ENCODE measurements around the gene MTUS2. TPM values are rescaled to one million over a fixed set of nuclear protein-coding genes. Genes with fewer than 3 reads are reported as not detected.

The MTUS2 gene
- 0.52 TPM for polyA plus RNA-seq (ENCODE audit: insufficient read length)
- long read RNA-seq, donor 1: 0 reads
- long read RNA-seq, donor 2: 0 reads
- long read RNA-seq, donor 3: 0 reads
- long read RNA-seq, donor 4: 0 reads
- long read RNA-seq, donor 5: 0 reads
- long read RNA-seq, donor 6: 0 reads
- long read RNA-seq, donor 7: 0 reads
- long read RNA-seq, donor 8: 0 reads

DNA sequence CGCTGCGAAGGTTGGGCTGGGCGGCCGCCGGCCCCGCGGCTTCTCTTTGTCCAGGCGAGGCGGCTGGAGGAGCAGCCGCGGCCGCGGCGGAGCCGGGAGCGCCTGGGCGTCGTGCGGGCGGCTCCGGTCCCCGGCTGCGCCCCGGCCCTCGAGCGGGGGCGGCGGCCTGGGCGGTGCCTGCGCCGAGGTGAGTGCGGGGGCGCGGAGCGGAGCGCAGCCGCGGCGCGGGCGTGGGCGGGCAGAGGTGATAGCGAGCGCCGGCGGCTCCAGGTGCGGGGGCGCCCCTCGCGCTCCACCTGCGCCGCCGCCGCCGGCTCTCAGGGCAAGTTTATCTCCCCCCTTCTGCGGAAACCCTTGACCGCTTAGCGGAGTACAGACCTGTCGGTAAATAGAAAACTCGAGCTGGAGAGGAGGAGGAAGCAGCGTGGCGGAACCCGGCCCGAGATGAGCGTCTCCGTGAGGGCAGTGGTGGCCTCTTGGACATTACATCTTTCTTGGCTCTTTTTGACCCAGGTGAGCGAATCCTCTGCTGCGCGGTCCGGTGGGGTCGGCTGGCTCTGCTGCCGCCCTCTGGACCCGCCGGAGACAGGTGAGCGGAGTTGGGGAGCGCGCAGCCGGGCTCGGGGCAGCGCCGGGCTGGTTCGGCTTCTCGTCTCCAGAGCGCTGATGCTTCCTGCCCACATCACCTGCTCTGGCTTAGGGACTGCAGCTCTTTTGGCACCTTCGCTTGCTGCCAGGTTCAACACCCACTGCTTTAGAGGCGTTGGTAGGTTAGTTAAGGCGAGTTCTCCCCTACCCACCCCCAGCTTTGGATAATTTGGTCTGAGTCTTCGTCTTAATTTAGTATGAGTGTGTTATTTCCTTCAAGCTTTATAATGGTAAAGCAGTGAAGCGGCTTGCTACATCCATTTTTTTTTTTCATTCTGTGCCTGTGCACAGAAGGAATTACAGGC lies at the start of gene MTUS2:
TSS of gene MTUS2 (plus strand) at position 241 of the 953 bp plus-strand sequence.
- DNase-seq: no peak

DNA sequence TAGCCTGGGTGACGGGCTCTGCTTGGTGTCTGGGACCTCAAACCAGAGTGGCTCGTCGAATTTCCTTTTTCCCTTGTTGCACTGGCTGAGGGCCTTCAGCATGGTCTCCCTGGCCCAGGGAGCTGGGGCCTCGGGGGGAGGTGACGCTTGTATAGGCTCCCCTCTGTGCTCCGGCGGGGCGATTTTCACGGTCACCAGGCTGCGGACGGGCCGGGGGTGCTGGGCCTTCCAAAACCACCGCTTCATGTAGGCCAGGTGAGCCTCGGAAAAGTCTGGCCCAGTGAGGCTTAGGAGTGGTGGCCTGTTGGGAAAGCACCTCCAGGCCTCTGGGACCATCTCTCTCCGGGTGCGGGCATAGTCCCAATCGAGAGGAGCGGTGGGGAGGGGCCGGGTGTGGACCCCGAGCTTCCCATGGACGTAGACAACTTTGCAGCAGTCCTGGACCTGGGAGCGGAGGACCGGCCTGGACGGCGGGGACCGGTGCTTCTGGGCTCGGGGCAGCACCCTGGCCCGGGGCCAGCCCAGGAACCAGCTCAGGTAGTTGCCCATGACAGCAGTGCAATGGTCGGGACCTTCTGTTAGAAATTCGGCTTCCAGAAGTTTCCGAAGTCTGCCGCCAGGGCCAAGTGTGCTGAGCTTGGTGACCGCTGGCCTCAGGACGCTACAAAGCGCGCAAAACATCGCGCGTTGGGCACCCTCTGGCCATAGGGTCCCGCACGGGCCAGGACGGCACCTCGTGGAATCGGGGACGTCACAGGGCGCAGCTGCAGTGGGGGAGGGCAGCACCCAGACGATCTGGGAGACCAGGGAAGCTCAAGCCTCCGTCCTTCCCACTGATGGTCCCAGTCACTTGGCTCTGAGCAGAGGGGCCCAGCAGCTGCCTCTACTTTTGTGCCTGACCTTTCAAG lies 41.6 kb upstream of the MTUS2 start:
- DNase-seq: no peak

DNA sequence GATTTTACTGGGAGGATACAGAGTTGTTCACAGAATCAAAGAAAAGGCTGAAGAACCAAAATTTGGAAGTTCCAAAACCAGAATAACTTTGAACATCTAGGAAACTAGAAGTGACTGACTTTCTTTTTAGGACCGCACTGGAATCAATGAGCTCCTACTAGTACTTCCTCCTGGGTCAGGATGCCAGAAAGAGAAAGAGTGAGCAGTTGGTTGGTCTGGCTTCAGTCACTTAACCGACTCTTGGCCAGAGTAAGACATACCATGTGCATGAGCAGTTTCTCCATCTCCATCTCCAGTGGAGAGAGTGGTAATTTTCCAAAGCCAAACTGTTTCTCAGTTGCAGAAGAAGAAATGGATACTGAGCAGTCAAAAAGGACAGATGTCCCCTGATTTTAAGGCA lies 27.1 kb upstream of the MTUS2 start:
- no peak for DNase-seq

DNA sequence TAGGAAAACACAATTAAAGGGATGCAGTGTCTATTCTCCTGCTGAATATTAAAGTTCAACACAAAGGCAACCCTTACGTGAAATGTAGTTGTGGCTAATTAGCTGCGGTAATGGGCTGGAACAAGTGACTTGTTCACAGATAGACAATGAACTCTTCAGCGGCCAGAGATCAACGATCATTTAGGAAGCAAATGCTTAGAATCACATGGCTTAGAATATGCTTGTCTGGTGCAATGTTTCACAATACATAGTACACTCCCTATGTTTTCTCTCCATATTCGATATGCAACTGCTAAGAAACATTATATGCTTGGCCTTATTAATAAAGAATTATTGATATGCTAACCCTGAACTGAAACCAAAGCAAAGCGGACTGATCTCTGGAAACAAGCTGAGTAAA lies 25.7 kb upstream of the MTUS2 start:
- no peak for DNase-seq

DNA sequence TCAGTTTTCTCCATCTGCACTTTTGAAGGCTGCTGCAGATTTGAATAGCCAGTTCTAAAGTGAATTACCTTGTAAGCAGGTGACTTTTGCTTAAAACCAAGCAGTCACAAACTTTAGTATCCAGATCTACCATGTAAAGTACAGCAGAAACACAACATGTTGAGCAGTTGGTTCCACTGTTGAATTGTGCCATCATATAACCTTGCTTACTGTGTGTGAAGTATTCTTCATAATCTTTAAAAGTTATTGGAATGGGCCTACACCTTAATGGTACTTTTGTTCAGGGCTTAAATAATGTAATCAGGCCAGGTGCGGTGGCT lies 23.2 kb upstream of the MTUS2 start:
- DNase-seq: no peak

DNA sequence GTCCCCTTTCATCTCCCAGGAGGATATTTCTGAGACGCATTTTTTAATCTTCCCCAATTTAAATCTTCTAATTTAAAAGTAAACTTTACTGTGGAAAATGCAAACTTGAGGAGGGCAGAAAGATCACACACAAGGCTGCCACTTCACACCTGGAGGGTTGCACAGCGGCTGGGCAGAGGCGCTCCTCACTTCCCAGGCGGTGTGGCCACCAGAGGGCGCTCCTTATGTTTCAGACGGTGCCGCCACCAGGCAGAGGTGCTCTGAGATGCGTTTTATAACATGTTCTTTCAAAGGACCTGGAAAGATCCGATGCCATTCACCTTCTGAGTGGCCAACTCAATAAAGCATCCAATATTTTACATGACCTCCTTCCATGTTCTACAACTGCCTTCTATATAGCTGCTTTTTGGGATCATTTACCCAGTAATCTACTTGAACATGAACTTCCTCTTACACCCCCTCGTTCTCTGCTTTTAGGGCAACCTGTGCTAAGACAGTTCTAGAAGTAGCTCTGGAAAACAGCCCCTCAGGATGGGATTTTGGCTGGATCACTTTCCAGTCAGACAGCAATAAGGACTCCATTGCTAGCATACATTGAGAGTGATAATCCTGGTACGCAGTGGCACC lies 14.8 kb upstream of the MTUS2 start:
- DNase-seq: no peak

- no peak for DNase-seq
Measured at GRCh38 chr13:28817204-28817603, 2.9 kb upstream of the MTUS2 start.

DNA sequence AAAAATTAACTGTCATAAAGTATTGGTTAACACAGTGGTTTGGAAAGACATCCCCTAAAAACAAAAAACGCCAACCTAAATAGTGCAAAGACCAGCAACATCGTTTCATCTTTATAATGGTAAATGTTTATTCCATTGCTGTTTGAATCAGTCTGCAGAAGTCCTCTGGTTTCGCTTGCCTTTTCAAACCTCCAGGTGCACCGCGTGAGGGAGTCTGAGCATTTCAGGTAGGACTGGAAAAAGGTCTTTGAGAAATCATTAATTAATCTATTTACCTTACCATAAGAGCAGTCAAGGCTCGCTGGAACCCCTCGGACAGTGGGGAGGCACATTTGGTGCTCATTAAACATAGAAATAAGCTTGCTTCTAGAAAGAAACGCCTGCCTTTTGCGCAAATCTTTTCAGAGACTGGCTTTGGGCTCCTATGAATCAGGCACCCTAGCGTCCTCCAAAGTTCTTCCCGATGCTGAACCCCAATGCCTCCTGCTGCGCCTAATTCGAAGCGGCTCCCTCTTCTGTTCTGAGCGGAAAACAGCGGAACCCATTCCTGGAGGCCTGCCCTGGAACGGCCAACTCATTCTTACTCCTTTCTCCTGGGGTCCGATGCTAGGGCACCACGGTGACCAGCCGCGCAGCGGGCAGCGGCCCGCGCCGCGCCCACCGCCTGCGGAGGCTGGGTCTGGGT lies 951 bp upstream of the MTUS2 start:
- DNase-seq: no peak

DNA sequence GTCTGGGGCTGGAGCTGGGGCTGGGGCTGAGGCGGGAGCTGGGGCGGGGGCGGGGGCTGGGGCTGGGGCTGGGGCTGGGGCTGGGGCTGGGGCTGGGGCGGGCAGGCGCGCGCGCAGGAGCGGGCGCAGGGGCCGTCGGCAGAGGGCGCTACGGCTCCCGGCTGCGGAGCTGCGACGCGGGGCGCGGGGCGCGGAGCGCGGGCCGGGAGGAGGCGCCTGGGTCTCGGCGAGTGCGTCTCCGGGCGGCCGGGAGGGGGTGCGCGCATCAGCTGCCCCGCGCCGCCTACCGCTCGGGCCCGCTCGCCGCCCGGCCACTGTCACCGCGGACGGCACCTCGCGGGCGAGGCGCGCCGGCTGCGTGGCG lies 422 bp upstream of the MTUS2 start:
- DNase-seq: peak; percentile 57

- DNase-seq: no peak
Measured at GRCh38 chr13:28822151-28822550, 2.0 kb downstream of the MTUS2 start.

DNA sequence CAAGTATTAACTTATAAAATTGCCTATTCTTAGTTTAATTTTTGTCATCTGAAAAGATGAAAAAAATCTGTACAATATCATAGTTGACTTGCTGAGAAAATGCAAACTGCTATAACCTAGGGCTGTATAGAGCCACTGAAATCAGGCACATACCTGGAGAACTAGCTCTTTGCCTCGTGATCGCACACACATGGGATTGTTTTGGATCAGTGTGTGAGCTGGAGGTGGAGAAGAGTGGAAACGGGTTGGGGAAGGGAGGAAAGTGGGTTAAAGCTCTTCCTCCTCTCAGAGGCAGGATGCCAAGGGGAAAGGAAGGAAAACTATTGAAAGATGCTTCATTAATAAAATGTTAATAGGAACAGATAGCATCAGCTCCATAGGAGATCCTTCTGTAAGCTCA lies 2.7 kb downstream of the MTUS2 start:
- DNase-seq: no peak

GRCh38 chr13:28825379-28825778 lies 5.2 kb downstream of the MTUS2 start:
- DNase-seq: no peak

DNA sequence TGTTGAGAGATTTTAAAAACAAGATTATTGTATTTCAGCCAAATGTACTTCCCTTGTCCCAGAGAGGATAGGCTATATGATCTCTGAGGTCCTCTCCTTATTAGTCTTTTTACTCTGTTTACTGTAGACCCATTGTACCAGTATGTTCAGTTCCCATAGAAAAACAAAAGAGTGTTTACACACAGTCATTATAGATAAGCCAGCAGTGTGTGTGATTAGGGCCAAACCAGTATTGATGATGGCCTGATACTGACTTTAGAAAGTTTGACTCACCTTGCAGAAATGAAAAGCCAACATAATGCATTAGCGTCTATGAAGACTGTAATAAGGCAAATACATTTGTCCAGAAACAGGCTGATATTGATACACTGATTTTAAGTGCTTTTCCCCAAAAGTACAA lies 6.2 kb downstream of the MTUS2 start:
- DNase-seq: no peak

GRCh38 chr13:28830580-28830979 lies 10.4 kb downstream of the MTUS2 start:
- DNase-seq: no peak

DNA sequence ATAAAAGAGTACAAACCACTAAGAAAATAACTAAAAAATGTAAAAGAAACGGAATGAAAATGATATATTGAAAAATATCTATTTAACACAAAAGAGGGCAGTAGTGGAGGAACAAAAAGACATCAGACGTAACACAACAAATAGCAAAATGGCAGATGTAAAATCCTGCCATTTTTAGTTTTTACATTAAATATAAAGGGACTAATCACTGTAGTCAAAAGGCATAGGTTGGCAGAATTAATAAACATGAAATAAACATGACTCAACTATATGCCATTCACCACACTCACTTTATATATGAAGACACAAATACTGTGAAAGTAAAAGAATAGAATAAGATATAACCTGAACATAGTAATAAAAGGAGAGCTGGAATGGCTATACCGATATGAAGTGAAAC lies 11.0 kb downstream of the MTUS2 start:
- no peak for DNase-seq

- no peak for DNase-seq
Measured at GRCh38 chr13:28837111-28837510, 17.0 kb downstream of the MTUS2 start.

- no peak for DNase-seq
Measured at GRCh38 chr13:28843639-28844038, 23.5 kb downstream of the MTUS2 start.

DNA sequence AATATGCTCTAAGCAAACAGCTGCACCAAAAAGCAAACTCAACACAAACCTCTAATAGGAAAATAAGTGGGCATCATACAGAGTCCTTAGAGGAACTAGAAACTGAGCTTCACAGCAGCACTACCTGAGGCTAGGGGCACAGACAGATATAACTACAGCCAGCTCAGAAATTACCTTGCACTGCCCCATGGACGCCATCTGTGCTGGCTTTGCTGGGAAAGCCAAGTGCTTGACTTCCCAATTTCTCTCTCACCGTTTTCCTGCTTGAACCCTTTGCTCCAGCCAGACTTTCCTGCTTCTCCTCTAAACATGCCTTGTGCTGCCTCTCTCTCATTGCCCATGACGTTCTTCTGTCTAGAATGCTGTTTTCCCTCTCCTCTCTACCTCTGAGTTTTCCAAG lies 29.3 kb downstream of the MTUS2 start:
- no peak for DNase-seq

GRCh38 chr13:28850226-28850625 lies 30.1 kb downstream of the MTUS2 start:
- DNase-seq: no peak

DNA sequence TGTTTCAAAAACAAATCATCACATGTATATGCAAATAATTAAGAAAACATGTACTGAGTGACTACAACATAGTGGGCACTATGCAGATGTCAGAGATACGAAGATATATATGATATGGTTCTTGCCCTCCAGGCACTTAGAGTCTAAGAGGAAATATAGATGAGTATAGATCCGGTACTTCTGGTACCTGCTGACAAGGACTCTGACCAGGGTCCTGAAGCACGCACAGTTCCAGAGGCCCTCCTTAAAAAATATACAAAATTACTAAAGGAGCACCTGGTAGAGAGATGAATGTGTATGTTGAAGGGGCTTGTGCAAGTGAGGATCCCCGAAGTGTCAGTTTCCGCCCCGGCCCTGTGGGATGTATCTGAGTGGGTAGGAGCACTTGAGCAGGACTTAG lies 31.3 kb downstream of the MTUS2 start:
- DNase-seq: no peak

DNA sequence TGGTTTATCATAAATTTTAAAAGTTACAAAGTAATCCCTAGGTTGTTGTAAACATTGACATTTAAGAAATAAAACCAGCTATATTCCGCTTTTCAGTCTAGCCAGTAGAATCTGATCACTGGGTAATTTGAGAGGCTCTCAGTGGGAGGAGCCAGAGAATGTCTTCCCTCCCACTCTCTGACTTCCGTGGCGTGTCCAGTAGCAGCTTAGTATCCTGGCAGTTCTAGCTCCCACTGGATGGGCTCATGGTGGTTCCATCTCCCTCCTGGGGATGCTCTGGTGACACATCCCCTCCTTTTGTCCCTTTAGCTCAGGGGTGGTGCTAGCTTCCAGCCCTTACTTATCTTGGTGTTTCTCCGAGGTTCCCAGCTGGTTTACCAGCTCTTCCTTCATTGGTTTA lies 34.5 kb downstream of the MTUS2 start:
- DNase-seq: no peak

- DNase-seq: no peak
Measured at GRCh38 chr13:28856287-28856686, 36.1 kb downstream of the MTUS2 start.
